SU-DHL-6 (cell line): ENCODE results near the gene SLC24A3.

ENCODE experiments used
- H2AFZ ChIP-seq: fragments of 200-600 bp; sonication (generic); 2 replicates; pipeline ENCODE4 v1.6.1; 2014; ENCODE audit warnings: low read depth, mild to moderate bottlenecking, moderate library complexity, mixed read lengths, antibody characterized with exemption, low read length; ENCODE audit not compliant: severe bottlenecking
- H3F3A ChIP-seq: fragments of 200-600 bp; shearing (Covaris generic); 2 replicates; pipeline ENCODE4 v1.6.0; 2016; ENCODE audit warnings: antibody characterized with exemption, mild to moderate bottlenecking; ENCODE audit not compliant: insufficient read depth
- H3K27ac ChIP-seq: fragments of 200-600 bp; sonication (generic); 2 replicates; pipeline ENCODE4 v1.5.1; 2016; ENCODE audit warnings: low read depth, mild to moderate bottlenecking, low read length, moderate library complexity, mixed read lengths
- H3K27me3 ChIP-seq: fragments of 200-600 bp; sonication (generic), shearing (Covaris generic); 2 replicates; pipeline ENCODE4 v1.6.0; 2014; ENCODE audit warnings: mild to moderate bottlenecking, low read length
- H3K36me3 ChIP-seq: fragments of 200-600 bp; sonication (generic); 2 replicates; pipeline ENCODE4 v1.6.1; 2014; ENCODE audit warnings: mild to moderate bottlenecking, low read length, mixed read lengths
- H3K4me2 ChIP-seq: fragments of 300-600, 200-600 bp; shearing (Covaris generic), sonication (generic); 2 replicates; pipeline ENCODE4 v1.6.0; 2014; ENCODE audit warnings: low read length, low read depth, mild to moderate bottlenecking; ENCODE audit not compliant: poor library complexity, severe bottlenecking
- H3K4me3 ChIP-seq: fragments of 200-600 bp; sonication (generic); 2 replicates; pipeline ENCODE4 v1.5.1; 2014; ENCODE audit warnings: antibody characterized with exemption, low read length, mild to moderate bottlenecking, mixed read lengths; ENCODE audit not compliant: insufficient read depth, poor library complexity, severe bottlenecking
- H3K79me2 ChIP-seq: fragments of 200-600 bp; sonication (generic); 2 replicates; pipeline ENCODE4 v1.6.1; 2014; ENCODE audit warnings: mild to moderate bottlenecking, low read length, moderate library complexity; ENCODE audit not compliant: insufficient read depth
- H3K9ac ChIP-seq: fragments of 200-600 bp; sonication (generic); 2 replicates; pipeline ENCODE4 v1.7.0; 2014; ENCODE audit warnings: mild to moderate bottlenecking, low read length
- H3K9me2 ChIP-seq: fragments of 200-600 bp; sonication (generic); replicated peaks from 2 replicates; pipeline ENCODE4 v1.6.1; 2014; ENCODE audit warnings: low read length; ENCODE audit not compliant: insufficient read depth
- H3K9me3 ChIP-seq: fragments of 200-600 bp; sonication (generic); 2 replicates; pipeline ENCODE4 v1.6.1; 2014; ENCODE audit warnings: low read length, mixed read lengths; ENCODE audit not compliant: insufficient read depth
- H4K20me1 ChIP-seq: fragments of 200-600 bp; sonication (generic); 2 replicates; pipeline ENCODE4 v1.6.1; 2014; ENCODE audit warnings: low read depth, mild to moderate bottlenecking, antibody characterized with exemption, low read length, moderate library complexity, mixed read lengths
- CTCF ChIP-seq: fragments of 200-600 bp; sonication (generic); IDR thresholded peaks from one replicate; pipeline ENCODE4 v1.5.1; 2017; ENCODE audit warnings: antibody characterized with exemption, mild to moderate bottlenecking, low read length, moderate library complexity; ENCODE audit not compliant: insufficient read depth, poor library complexity, severe bottlenecking
- EZH2phosphoT487 ChIP-seq: fragments of 200-600 bp; sonication (generic), shearing (Covaris generic); conservative IDR thresholded peaks from 2 replicates; pipeline ENCODE4 v1.6.1; 2018; ENCODE audit warnings: mild to moderate bottlenecking, antibody characterized with exemption, low read length, moderate library complexity, mixed read lengths

The SLC24A3 gene

GRCh38 chr20:19374216-19374615, 161.8 kb downstream of the SLC24A3 start:
- Histone ChIP-seq H4K20me1 (no peaks in the 10 kb centered on the region), H3K4me3 (no peak overlapping the region), H3K4me2 (no peak overlapping the region), H3K27ac (no peak overlapping the region), H2AFZ (no peak overlapping the region), H3K27me3 (no peaks in the 10 kb centered on the region), H3K9me3 (no peaks in the 10 kb centered on the region), H3K79me2 (no peaks in the 10 kb centered on the region), H3K36me3 (no peaks in the 10 kb centered on the region), H3K9ac (no peak overlapping the region), H3K9me2 (no peaks in the 10 kb centered on the region), H3F3A (no peaks in the 10 kb centered on the region)
- TF ChIP-seq CTCF (no peak), EZH2phosphoT487 (no peak)

GRCh38 chr20:19375395-19375794, 163.0 kb downstream of the SLC24A3 start:
- no peak overlapping the region for H2AFZ ChIP-seq
- H3K27ac ChIP-seq, result no peak overlapping the region
- H3F3A ChIP-seq, result no peaks in the 10 kb centered on the region
- H3K4me3 ChIP-seq, result no peak overlapping the region
- H3K36me3 ChIP-seq, result no peaks in the 10 kb centered on the region
- no peaks in the 10 kb centered on the region for H3K27me3 ChIP-seq
- H3K79me2 ChIP-seq, result no peaks in the 10 kb centered on the region
- no peaks in the 10 kb centered on the region for H4K20me1 ChIP-seq
- no peak overlapping the region for H3K9ac ChIP-seq
- no peak overlapping the region for H3K4me2 ChIP-seq
- no peaks in the 10 kb centered on the region for H3K9me2 ChIP-seq
- TF ChIP-seq CTCF (no peak), EZH2phosphoT487 (no peak)
- no peaks in the 10 kb centered on the region for H3K9me3 ChIP-seq

DNA sequence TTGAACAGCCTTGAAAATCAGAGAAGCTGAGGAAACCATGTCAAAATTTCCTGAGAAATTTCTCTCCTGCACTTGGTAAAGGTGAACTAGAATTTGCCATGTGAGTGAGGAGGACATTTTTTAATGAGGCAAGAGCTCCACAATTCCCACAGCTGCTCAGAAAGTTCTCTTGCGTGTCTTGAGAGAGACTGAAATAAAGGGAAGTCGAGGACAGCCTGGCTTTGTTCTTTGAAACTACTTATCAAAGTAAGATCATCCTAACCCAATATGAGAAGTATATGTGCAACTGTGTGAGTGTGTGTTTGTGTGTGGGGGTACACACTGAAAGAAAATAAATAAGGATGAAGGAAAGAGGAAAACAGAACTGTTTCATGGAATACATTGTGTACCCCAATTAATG, 163.4 kb downstream of the SLC24A3 start:
- no peaks in the 10 kb centered on the region for H3K36me3 ChIP-seq
- no peak overlapping the region for H3K9ac ChIP-seq
- H3K9me2 ChIP-seq, result no peaks in the 10 kb centered on the region
- TF ChIP-seq CTCF (no peak), EZH2phosphoT487 (no peak)
- no peaks in the 10 kb centered on the region for H3K27me3 ChIP-seq
- no peaks in the 10 kb centered on the region for H4K20me1 ChIP-seq
- no peak overlapping the region for H2AFZ ChIP-seq
- no peaks in the 10 kb centered on the region for H3F3A ChIP-seq
- no peak overlapping the region for H3K4me2 ChIP-seq
- no peak overlapping the region for H3K4me3 ChIP-seq
- no peak overlapping the region for H3K27ac ChIP-seq
- no peaks in the 10 kb centered on the region for H3K79me2 ChIP-seq
- no peaks in the 10 kb centered on the region for H3K9me3 ChIP-seq
